Loucy (cell line): Measurements from ENCODE around the gene ACP7.

ENCODE experiments used
- H2AFZ ChIP-seq: fragments of 200-600 bp; sonication (generic); 2 replicates; pipeline ENCODE4 v1.6.0; 2016; ENCODE audit warnings: antibody characterized with exemption, mild to moderate bottlenecking, low read length, moderate library complexity
- H3F3A ChIP-seq: fragments of 200-600 bp; 2 replicates; pipeline ENCODE4 v1.6.0; 2016; ENCODE audit warnings: antibody characterized with exemption, low read depth, mild to moderate bottlenecking
- H3K27me3 ChIP-seq: fragments of 200-600 bp; sonication (generic); 2 replicates; pipeline ENCODE4 v1.6.1; 2014; ENCODE audit warnings: low read length, mild to moderate bottlenecking; ENCODE audit not compliant: insufficient read depth, poor library complexity, severe bottlenecking
- H3K36me3 ChIP-seq: fragments of 200-600 bp; sonication (generic); 2 replicates; pipeline ENCODE4 v1.6.1; 2016; ENCODE audit warnings: low read length; ENCODE audit not compliant: insufficient read depth
- H3K4me1 ChIP-seq: fragments of 200-600 bp; sonication (generic); 2 replicates; pipeline ENCODE4 v1.5.1; 2014; ENCODE audit warnings: low read length, mild to moderate bottlenecking; ENCODE audit not compliant: insufficient read depth, poor library complexity, severe bottlenecking
- H3K4me2 ChIP-seq: fragments of 200-600 bp; sonication (generic); 2 replicates; pipeline ENCODE4 v1.6.0; 2014; ENCODE audit warnings: antibody characterized with exemption, low read length, low read depth, mild to moderate bottlenecking; ENCODE audit not compliant: poor library complexity, severe bottlenecking
- H3K4me3 ChIP-seq: fragments of 200-600 bp; sonication (generic); 2 replicates; pipeline ENCODE4 v1.5.1; 2014; ENCODE audit warnings: low read length, mild to moderate bottlenecking, mixed read lengths; ENCODE audit not compliant: poor library complexity, severe bottlenecking
- H3K79me2 ChIP-seq: fragments of 200-600 bp; sonication (generic); 2 replicates; pipeline ENCODE4 v1.6.1; 2014; ENCODE audit warnings: low read length; ENCODE audit not compliant: insufficient read depth
- H3K9ac ChIP-seq: fragments of 200-600 bp; sonication (generic); 2 replicates; pipeline ENCODE4 v1.6.0; 2014; ENCODE audit warnings: mild to moderate bottlenecking, low read depth, low read length, moderate library complexity; ENCODE audit not compliant: poor library complexity, severe bottlenecking
- H3K9me2 ChIP-seq: fragments of 200-600 bp; sonication (generic); replicated peaks from 2 replicates; pipeline ENCODE4 v1.6.1; 2016; ENCODE audit warnings: low read depth, low read length, mixed read lengths
- H3K9me3 ChIP-seq: fragments of 200-600 bp; sonication (generic); 2 replicates; pipeline ENCODE4 v1.6.1; 2014; ENCODE audit warnings: mild to moderate bottlenecking, antibody characterized with exemption, low read length, low read depth; ENCODE audit not compliant: insufficient read depth
- H4K20me1 ChIP-seq: fragments of 200-600 bp; sonication (generic); 2 replicates; pipeline ENCODE4 v1.6.0; 2014; ENCODE audit warnings: antibody characterized with exemption, low read length, mild to moderate bottlenecking; ENCODE audit not compliant: insufficient read depth, poor library complexity, severe bottlenecking
- EZH2phosphoT487 ChIP-seq: fragments of 200-600 bp; IDR thresholded peaks from 2 replicates; pipeline ENCODE4 v1.6.1; 2018; ENCODE audit warnings: antibody characterized with exemption, mild to moderate bottlenecking, moderate library complexity, borderline replicate concordance
- TF ChIP-seq, protein P1 (sequence below): fragments of 200-600 bp; sonication (generic); conservative IDR thresholded peaks from 2 replicates; pipeline ENCODE4 v1.5.1; 2014; ENCODE audit warnings: mild to moderate bottlenecking, antibody characterized with exemption, low read length

The ACP7 gene

DNA sequence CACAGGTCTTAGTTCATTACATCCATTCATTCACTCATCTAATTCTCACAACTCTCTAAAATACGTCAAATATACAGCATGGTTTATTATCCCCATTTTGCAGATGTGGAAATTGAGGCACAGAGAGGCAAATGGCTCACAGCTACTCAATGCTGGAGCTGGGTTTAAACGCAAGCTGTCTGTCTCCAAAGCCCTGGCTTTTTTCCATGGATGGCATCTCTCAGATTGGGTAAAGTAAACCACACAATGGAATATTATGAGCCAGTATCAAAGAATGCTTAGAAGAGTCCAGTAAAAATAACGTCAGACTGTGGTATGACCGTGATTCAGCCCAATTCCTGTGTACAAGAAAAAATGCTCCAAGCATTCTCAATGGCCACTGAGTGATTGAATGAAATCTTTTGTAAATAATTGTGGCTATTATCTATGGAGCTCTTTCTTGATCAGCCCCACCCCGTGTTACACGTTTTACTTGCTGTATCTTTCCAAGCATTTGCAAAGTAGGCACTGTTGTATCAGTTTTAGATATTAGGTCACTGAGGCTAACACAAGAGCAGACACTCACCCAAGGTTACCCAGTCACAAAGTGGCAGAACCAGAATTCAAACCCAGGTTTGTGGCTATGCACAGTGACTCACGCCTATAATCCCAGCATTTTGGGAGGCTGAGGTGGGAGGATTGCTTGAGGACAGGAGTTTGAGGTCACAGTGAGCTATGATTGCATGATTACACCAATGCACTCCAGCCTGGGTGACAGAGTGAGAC is 5.5 kb upstream of the ACP7 start:
- Histone ChIP-seq H3K9me3 (no peaks in the 10 kb centered on the region), H3K79me2 (no peaks in the 10 kb centered on the region), H3K9ac (no peak overlapping the region), H3K4me2 (no peak overlapping the region), H2AFZ (no peak overlapping the region), H3K4me3 (no peak overlapping the region), H3K27me3 (no peaks in the 10 kb centered on the region), H3K9me2 (no peaks in the 10 kb centered on the region), H3K4me1 (peaks cover 6% of the 10 kb centered on the region), H3K36me3 (no peaks in the 10 kb centered on the region), H4K20me1 (no peaks in the 10 kb centered on the region), H3F3A (no peaks in the 10 kb centered on the region)
- TF ChIP-seq, protein P1, sequence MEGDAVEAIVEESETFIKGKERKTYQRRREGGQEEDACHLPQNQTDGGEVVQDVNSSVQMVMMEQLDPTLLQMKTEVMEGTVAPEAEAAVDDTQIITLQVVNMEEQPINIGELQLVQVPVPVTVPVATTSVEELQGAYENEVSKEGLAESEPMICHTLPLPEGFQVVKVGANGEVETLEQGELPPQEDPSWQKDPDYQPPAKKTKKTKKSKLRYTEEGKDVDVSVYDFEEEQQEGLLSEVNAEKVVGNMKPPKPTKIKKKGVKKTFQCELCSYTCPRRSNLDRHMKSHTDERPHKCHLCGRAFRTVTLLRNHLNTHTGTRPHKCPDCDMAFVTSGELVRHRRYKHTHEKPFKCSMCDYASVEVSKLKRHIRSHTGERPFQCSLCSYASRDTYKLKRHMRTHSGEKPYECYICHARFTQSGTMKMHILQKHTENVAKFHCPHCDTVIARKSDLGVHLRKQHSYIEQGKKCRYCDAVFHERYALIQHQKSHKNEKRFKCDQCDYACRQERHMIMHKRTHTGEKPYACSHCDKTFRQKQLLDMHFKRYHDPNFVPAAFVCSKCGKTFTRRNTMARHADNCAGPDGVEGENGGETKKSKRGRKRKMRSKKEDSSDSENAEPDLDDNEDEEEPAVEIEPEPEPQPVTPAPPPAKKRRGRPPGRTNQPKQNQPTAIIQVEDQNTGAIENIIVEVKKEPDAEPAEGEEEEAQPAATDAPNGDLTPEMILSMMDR = no peak
- no peak for TF ChIP-seq EZH2phosphoT487

GRCh38 chr19:39080431-39080830 is 3.7 kb upstream of the ACP7 start:
- TF ChIP-seq EZH2phosphoT487 = no peak
- TF ChIP-seq, protein P1 = no peak
- H3K27me3 ChIP-seq = no peaks in the 10 kb centered on the region
- H3F3A ChIP-seq = no peaks in the 10 kb centered on the region
- no peaks in the 10 kb centered on the region for H3K79me2 ChIP-seq
- no peaks in the 10 kb centered on the region for H3K4me1 ChIP-seq
- no peaks in the 10 kb centered on the region for H3K36me3 ChIP-seq
- no peaks in the 10 kb centered on the region for H3K9me2 ChIP-seq
- no peak overlapping the region for H3K4me2 ChIP-seq
- no peak overlapping the region for H3K9ac ChIP-seq
- H2AFZ ChIP-seq = no peak overlapping the region
- H4K20me1 ChIP-seq = no peaks in the 10 kb centered on the region
- H3K9me3 ChIP-seq = no peaks in the 10 kb centered on the region
- H3K4me3 ChIP-seq = no peak overlapping the region

GRCh38 chr19:39082167-39082566 is 2.0 kb upstream of the ACP7 start:
- Histone ChIP-seq H3K9me2 (no peaks in the 10 kb centered on the region), H3K79me2 (no peaks in the 10 kb centered on the region), H4K20me1 (no peaks in the 10 kb centered on the region), H3F3A (no peaks in the 10 kb centered on the region), H3K4me3 (no peak overlapping the region), H3K4me2 (no peak overlapping the region), H3K36me3 (no peaks in the 10 kb centered on the region), H3K4me1 (no peaks in the 10 kb centered on the region), H3K27me3 (no peaks in the 10 kb centered on the region), H2AFZ (no peak overlapping the region), H3K9ac (no peak overlapping the region), H3K9me3 (no peaks in the 10 kb centered on the region)
- no peak for TF ChIP-seq EZH2phosphoT487
- TF ChIP-seq, protein P1 = no peak
